Left ventricle myocardium inferior (tissue), 1 donor: Measurements from ENCODE around the gene SMARCE1. TPM values are rescaled to one million over a fixed set of nuclear protein-coding genes. Genes with fewer than 3 reads are reported as not detected.

Experiments used
- DNase-seq: peaks from one replicate; pipeline ENCODE4 v3.0.0-alpha.2; 2020
- H3K27ac ChIP-seq: fragments of 200-600 bp; replicated peaks from 2 replicates; pipeline ENCODE4 v1.8.0; 2021
- H3K27me3 ChIP-seq: fragments of 200-600 bp; 2 replicates; pipeline ENCODE4 v1.8.0; 2021; ENCODE audit warnings: low read depth
- H3K36me3 ChIP-seq: fragments of 200-600 bp; 2 replicates; pipeline ENCODE4 v1.8.0; 2021
- H3K4me1 ChIP-seq: fragments of 200-600 bp; 2 replicates; pipeline ENCODE4 v1.8.0; 2021
- H3K4me3 ChIP-seq: fragments of 200-600 bp; 2 replicates; pipeline ENCODE4 v1.8.0; 2021; ENCODE audit warnings: mild to moderate bottlenecking, moderate library complexity
- H3K9me3 ChIP-seq: fragments of 200-600 bp; replicated peaks from 2 replicates; pipeline ENCODE4 v1.8.0; 2021
- CTCF ChIP-seq: fragments of 200-600 bp; IDR thresholded peaks from 2 replicates; pipeline ENCODE4 v1.8.0; 2021; ENCODE audit warnings: antibody characterized with exemption, mild to moderate bottlenecking, borderline replicate concordance
- intact Hi-C: fragments of 100-400 bp; cut with micrococcal nuclease; formaldehyde crosslinking; loops from one replicate; pipeline ENCODE4 v1.11.0; 2022
- total RNA-seq: library from RNA; stranded (reverse); fragmentation: NEBNext Ultra II Directional; extraction: Animal tissue kit (Norgen Biotek cat#: 25700); gene quantifications from one replicate; pipeline ENCODE4 v1.2.1, GENCODE V29; 2021
- donor health status: DM: no; HTN: yes; CAD: no; lungs with severe emphysema.

SMARCE1 gene
- total RNA-seq, 1 donor from 2014 or later = 58.6 TPM

GRCh38 chr17:40602445-40603443 is 44.9 kb downstream of the SMARCE1 start:
- Histone ChIP-seq H3K4me3 (no peak overlapping the region), H3K27ac (no peak overlapping the region), H3K36me3 (no peaks in the 10 kb centered on the region), H3K9me3 (no peaks in the 10 kb centered on the region), H3K27me3 (no peaks in the 10 kb centered on the region), H3K4me1 (no peaks in the 10 kb centered on the region)
- TF ChIP-seq CTCF = no peak
- DNase-seq = no peak
- intact Hi-C loops = no loop called here

- TF ChIP-seq CTCF = no peak
- no peak for DNase-seq
- Histone ChIP-seq H3K36me3 (no peaks in the 10 kb centered on the region), H3K4me1 (no peaks in the 10 kb centered on the region), H3K27me3 (no peaks in the 10 kb centered on the region), H3K27ac (no peak overlapping the region), H3K4me3 (no peak overlapping the region), H3K9me3 (no peaks in the 10 kb centered on the region)
- intact Hi-C loops = no loop called here
Observed at GRCh38 chr17:40600486-40601046, 47.1 kb downstream of the SMARCE1 start.

GRCh38 chr17:40599468-40599763 is 48.2 kb downstream of the SMARCE1 start:
- Histone ChIP-seq H3K9me3 (no peaks in the 10 kb centered on the region), H3K4me1 (no peaks in the 10 kb centered on the region), H3K27me3 (no peaks in the 10 kb centered on the region), H3K36me3 (no peaks in the 10 kb centered on the region), H3K4me3 (no peak overlapping the region), H3K27ac (peak overlapping the region; percentile 50)
- no peak for DNase-seq
- intact Hi-C loops = no loop called here
- TF ChIP-seq CTCF = no peak

GRCh38 chr17:40598619-40599467 is 48.8 kb downstream of the SMARCE1 start:
- TF ChIP-seq CTCF = no peak
- no peak for DNase-seq
- H3K27me3 ChIP-seq = no peaks in the 10 kb centered on the region
- intact Hi-C loops = no loop called here
- H3K9me3 ChIP-seq = no peaks in the 10 kb centered on the region
- H3K36me3 ChIP-seq = no peaks in the 10 kb centered on the region
- no peaks in the 10 kb centered on the region for H3K4me1 ChIP-seq
- H3K27ac ChIP-seq = peak overlapping the region; percentile 50
- no peak overlapping the region for H3K4me3 ChIP-seq

- H3K4me1 ChIP-seq = no peaks in the 10 kb centered on the region
- no peak for DNase-seq
- H3K27ac ChIP-seq = peak overlapping the region; percentile 50
- H3K27me3 ChIP-seq = no peaks in the 10 kb centered on the region
- no peak for TF ChIP-seq CTCF
- no peaks in the 10 kb centered on the region for H3K9me3 ChIP-seq
- no peak overlapping the region for H3K4me3 ChIP-seq
- intact Hi-C loops = no loop called here
- H3K36me3 ChIP-seq = no peaks in the 10 kb centered on the region
Observed at GRCh38 chr17:40598301-40598618, 49.4 kb downstream of the SMARCE1 start.
